Endothelial cell of umbilical vein (primary cell): ENCODE measurements around the gene NECTIN3. TPM values are rescaled to one million over a fixed set of nuclear protein-coding genes. Genes with fewer than 3 reads are reported as not detected.

Experiments used
- BruUV-seq: library from RNA; stranded (reverse); fragments of 400-500 nt; replicated peaks from 2 replicates; lab custom pipeline; 2021; lab: Mats Ljungman, UMichigan
- CTCF ChIA-PET: fragments of 300-600, 350-600 bp; sonication (Branson Sonifier 250); formaldehyde crosslinking; loops from one replicate; lab custom pipeline; 2021; ENCODE audit warnings: antibody characterized with exemption, inconsistent platforms; lab: Charles Lee
- POLR2A ChIA-PET: fragments of 300-600, 350-600 bp; sonication (Branson Sonifier 250); formaldehyde crosslinking; loops from one replicate; lab custom pipeline; 2021; ENCODE audit warnings: antibody characterized with exemption, inconsistent platforms; lab: Charles Lee
- DNase-seq: peaks from one replicate; pipeline ENCODE4 v3.0.0-alpha.2; 2011; ENCODE audit warnings: low read depth, low spot score
- FAIRE-seq: peaks from 2 replicates; lab custom pipeline; 2011; peaks lifted over from hg19 to GRCh38; lab: Jason Lieb, UNC
- H2AFZ ChIP-seq: 2 replicates; pipeline ENCODE4 v1.6.0; 2012; ENCODE audit warnings: low read depth, low read length, control low read depth, inconsistent platforms
- H3K27ac ChIP-seq: 2 replicates; pipeline ENCODE4 v1.5.1; 2011; ENCODE audit warnings: low read depth, mild to moderate bottlenecking, control low read depth, low read length, moderate library complexity; ENCODE audit not compliant: insufficient read depth
- H3K27me3 ChIP-seq, 2 experiments: 2 replicates each; pipeline versions ENCODE4 v1.6.0 to v1.6.1; 2011; ENCODE audit warnings: low read length in 2 of 2, mixed read lengths in 1 of 2; ENCODE audit not compliant: control insufficient read depth in 2 of 2, insufficient read depth in 2 of 2
- H3K36me3 ChIP-seq, 2 experiments: 2 replicates in 1 of 2; 3 replicates in 1 of 2; pipeline ENCODE4 v1.5.1; 2011; ENCODE audit warnings: low read length in 2 of 2, mild to moderate bottlenecking in 1 of 2, moderate library complexity in 1 of 2; ENCODE audit not compliant: control insufficient read depth in 2 of 2, insufficient read depth in 2 of 2; ENCODE audit errors: extremely low read depth in 1 of 2
- H3K4me1 ChIP-seq: 3 replicates; pipeline ENCODE4 v1.5.1; 2011; ENCODE audit warnings: mild to moderate bottlenecking, low read length; ENCODE audit not compliant: control insufficient read depth, insufficient read depth; ENCODE audit errors: extremely low read depth
- H3K4me2 ChIP-seq: 2 replicates; pipeline ENCODE4 v1.6.1; 2011; ENCODE audit warnings: low read length, control low read depth, mixed read lengths; ENCODE audit not compliant: insufficient read depth
- H3K4me3 ChIP-seq, 3 experiments: fragments of 200-600 bp in 1 of 3; sonication (generic), shearing (Covaris generic) in 1 of 3; replicated peaks in 1 of 3; 2 replicates each; pipeline ENCODE4 v1.5.1; 2011 to 2016; ENCODE audit warnings: control low read depth in 3 of 3, low read length in 3 of 3, mild to moderate bottlenecking in 2 of 3, inconsistent platforms in 1 of 3, low read depth in 1 of 3, moderate library complexity in 1 of 3; ENCODE audit not compliant: insufficient read depth in 1 of 3
- H3K79me2 ChIP-seq: 2 replicates; pipeline ENCODE4 v1.6.0; 2012; ENCODE audit warnings: low read length, inconsistent platforms; ENCODE audit not compliant: control insufficient read depth, insufficient read depth
- H3K9ac ChIP-seq: replicated peaks from 2 replicates; pipeline ENCODE3; 2011; ENCODE audit warnings: low read length, control low read depth; ENCODE audit not compliant: insufficient read depth; ENCODE audit errors: extremely low read depth
- H3K9me1 ChIP-seq: replicated peaks from 3 replicates; pipeline ENCODE4 v1.6.0; 2011; ENCODE audit warnings: mild to moderate bottlenecking, low read length; ENCODE audit not compliant: control insufficient read depth, insufficient read depth; ENCODE audit errors: extremely low read depth
- H3K9me3 ChIP-seq: replicated peaks from 2 replicates; pipeline ENCODE4 v1.5.1; 2012; ENCODE audit warnings: low read length, inconsistent platforms; ENCODE audit not compliant: control insufficient read depth, insufficient read depth
- H4K20me1 ChIP-seq: replicated peaks from 2 replicates; pipeline ENCODE3; 2011; ENCODE audit warnings: mild to moderate bottlenecking, low read length; ENCODE audit not compliant: control insufficient read depth, insufficient read depth; ENCODE audit errors: extremely low read depth
- CTCF ChIP-seq, 2 donors: IDR thresholded peaks; 1 replicate in 1 of 2; 2 replicates in 1 of 2; pipeline ENCODE4 v1.5.1; 2011; ENCODE audit warnings: low read length in 2 of 2, mild to moderate bottlenecking in 2 of 2, moderate library complexity in 2 of 2, control low read depth in 1 of 2, inconsistent platforms in 1 of 2, low read depth in 1 of 2; ENCODE audit not compliant: insufficient read depth in 1 of 2; ENCODE audit errors: extremely low read depth in 1 of 2
- EZH2 ChIP-seq: IDR thresholded peaks from 2 replicates; pipeline ENCODE4 v1.6.1; 2012; ENCODE audit warnings: borderline replicate concordance, low read depth, mild to moderate bottlenecking, moderate library complexity, low read length, inconsistent platforms; ENCODE audit not compliant: severe bottlenecking
- FOS ChIP-seq: IDR thresholded peaks from 2 replicates; pipeline ENCODE4 v1.6.1; 2011; ENCODE audit warnings: mild to moderate bottlenecking, low read length, moderate library complexity, borderline replicate concordance; ENCODE audit not compliant: insufficient read depth
- GATA2 ChIP-seq: IDR thresholded peaks from 2 replicates; pipeline ENCODE4 v1.7.0; 2011; ENCODE audit warnings: low read depth, mild to moderate bottlenecking, moderate library complexity, mixed read lengths, low read length; ENCODE audit not compliant: insufficient read length, insufficient read depth
- JUN ChIP-seq: IDR thresholded peaks from 2 replicates; pipeline ENCODE4 v1.6.1; 2011; ENCODE audit warnings: borderline replicate concordance, low read depth; ENCODE audit not compliant: insufficient read length, insufficient read depth
- MAX ChIP-seq: IDR thresholded peaks from 2 replicates; pipeline ENCODE4 v1.6.1; 2011; ENCODE audit not compliant: insufficient read depth, insufficient read length
- MYC ChIP-seq: IDR thresholded peaks from one replicate; pipeline ENCODE4 v1.6.1; 2011; ENCODE audit warnings: mild to moderate bottlenecking, low read depth, low read length
- POLR2A ChIP-seq: IDR thresholded peaks from 2 replicates; pipeline ENCODE4 v1.6.1; 2012; ENCODE audit warnings: low read depth, mild to moderate bottlenecking, control low read depth, low read length
- POLR2AphosphoS5 ChIP-seq: IDR thresholded peaks from 2 replicates; pipeline ENCODE4 v1.6.1; 2012; ENCODE audit warnings: low read depth, mild to moderate bottlenecking, control low read depth, low read length, moderate library complexity; ENCODE audit not compliant: insufficient read depth
- dilution Hi-C: fragments of 300-500 bp; cut with MboI; formaldehyde crosslinking; loops from one replicate; pipeline ENCODE4 v1.15.0; 2019; ENCODE audit warnings: low sequenced_read_pairs; ENCODE audit not compliant: extremely low pct_ligation_motif_present
- intact Hi-C: fragments of 100-400 bp; cut with micrococcal nuclease; formaldehyde crosslinking; loops from one replicate; pipeline ENCODE4 v1.10.0; 2022
- polyA plus RNA-seq, 4 experiments: library from polyadenylated mRNA; depleted of rRNA in 3 of 4; stranded (reverse) in 3 of 4; unstranded in 1 of 4; fragments of >200 nt; gene quantifications; 2 replicates each; pipeline versions ENCODE4 v1.2.1 to v1.2.3, GENCODE V29; 2011 to 2012; ENCODE audit warnings: missing spikeins in 1 of 4
- total RNA-seq: library from RNA; stranded (reverse); gene quantifications from 2 replicates; pipeline ENCODE4 v1.2.3, GENCODE V29; 2021

Gene NECTIN3
- total and polyA plus RNA-seq, 2 donors (not counting 3 experiments of a cell fraction or from before 2014, with no cell fraction given), result 14.3 to 26.9 TPM

- Histone ChIP-seq H3K9me3 (no peaks in the 10 kb centered on the region), H3K27ac (no peak overlapping the region), H3K9me1 (no peaks in the 10 kb centered on the region), H3K27me3 (peaks cover 0 to 3% of the 10 kb centered on the region in 2 experiments), H2AFZ (no peak overlapping the region), H4K20me1 (no peaks in the 10 kb centered on the region), H3K9ac (no peak overlapping the region), H3K79me2 (no peaks in the 10 kb centered on the region), H3K4me3 (no peak overlapping the region), H3K36me3 (no peaks in the 10 kb centered on the region), H3K4me1 (no peaks in the 10 kb centered on the region), H3K4me2 (no peak overlapping the region)
- DNase-seq, result no peak
- TF ChIP-seq FOS (no peak), POLR2AphosphoS5 (no peak), POLR2A (no peak), MAX (no peak), CTCF (IDR thresholded peaks at IDR 0.05; ENCODE audit: extremely low read depth in 1 of 2, insufficient read depth in 1 of 2, low read depth in 1 of 2, low read length in 2 of 2) (no peak), MYC (no peak), GATA2 (no peak), JUN (no peak), EZH2 (no peak)
- FAIRE-seq, result no peak
- no TSS peak for BruUV-seq
- CTCF ChIA-PET, result no interaction called here
- dilution Hi-C loops (no loop called here), intact Hi-C loops (no loop called here)
- POLR2A ChIA-PET, result no interaction called here
These were observed 23.7 kb upstream of the NECTIN3 start for GRCh38 chr3:111047812-111048435.
